ENCODE data around the gene USP11.

Gene USP11

DNA sequence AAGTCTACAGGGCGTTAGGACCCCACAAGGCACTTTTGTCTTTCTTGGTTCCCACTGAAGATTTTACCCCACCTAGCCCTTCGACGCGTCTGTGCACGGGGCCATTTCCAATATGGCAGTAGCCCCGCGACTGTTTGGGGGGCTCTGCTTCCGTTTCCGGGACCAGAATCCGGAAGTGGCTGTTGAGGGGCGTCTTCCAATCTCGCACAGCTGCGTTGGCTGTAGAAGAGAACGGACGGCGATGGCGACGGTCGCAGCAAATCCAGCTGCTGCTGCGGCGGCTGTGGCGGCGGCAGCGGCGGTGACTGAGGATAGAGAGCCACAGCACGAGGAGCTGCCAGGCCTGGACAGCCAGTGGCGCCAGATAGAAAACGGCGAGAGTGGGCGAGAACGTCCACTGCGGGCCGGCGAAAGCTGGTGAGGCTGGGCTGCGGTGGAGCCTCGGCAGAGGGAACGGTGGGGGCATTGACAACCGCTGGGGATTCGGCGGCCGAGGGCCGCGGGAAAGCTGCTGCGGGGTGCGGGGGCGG is at the start of gene USP11:
TSS of gene USP11 (plus strand) at position 207 of the 530 bp plus-strand sequence. CDS start at position 242, 35 bp downstream.
- DNase-seq (ENCODE audit: low read depth in 1 of 2, low spot score in 1 of 2) = peak in 1 of 2 donors; percentile 2

DNA sequence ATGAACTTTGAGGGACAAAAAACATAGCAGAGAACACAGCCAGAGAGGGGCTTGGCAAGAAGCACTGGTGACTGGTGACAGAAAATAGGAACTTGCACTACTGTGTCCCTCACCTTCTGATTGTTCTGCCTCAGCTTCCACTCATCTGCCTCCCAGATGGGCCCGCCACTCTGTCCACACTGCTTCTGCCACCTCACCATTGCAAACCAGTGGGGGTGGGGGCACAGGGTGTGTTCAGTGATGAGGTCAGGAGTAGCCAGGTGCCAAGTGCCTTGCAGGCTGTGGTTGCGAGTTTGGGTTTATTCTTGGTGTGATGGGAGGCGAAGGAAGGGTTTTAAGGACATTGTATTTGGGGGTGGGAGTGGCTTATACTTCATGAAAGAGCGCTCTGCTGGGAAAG is 48.3 kb upstream of the USP11 start:
- no peak for DNase-seq (ENCODE audit: low read depth in 1 of 2, low spot score in 1 of 2)

- no peak for DNase-seq (ENCODE audit: low read depth in 1 of 2, low spot score in 1 of 2)
These were observed 47.6 kb upstream of the USP11 start for GRCh38 chrX:47185241-47185640.

GRCh38 chrX:47186096-47186740 is 46.6 kb upstream of the USP11 start:
- no peak for DNase-seq (ENCODE audit: low read depth in 1 of 2, low spot score in 1 of 2)

DNA sequence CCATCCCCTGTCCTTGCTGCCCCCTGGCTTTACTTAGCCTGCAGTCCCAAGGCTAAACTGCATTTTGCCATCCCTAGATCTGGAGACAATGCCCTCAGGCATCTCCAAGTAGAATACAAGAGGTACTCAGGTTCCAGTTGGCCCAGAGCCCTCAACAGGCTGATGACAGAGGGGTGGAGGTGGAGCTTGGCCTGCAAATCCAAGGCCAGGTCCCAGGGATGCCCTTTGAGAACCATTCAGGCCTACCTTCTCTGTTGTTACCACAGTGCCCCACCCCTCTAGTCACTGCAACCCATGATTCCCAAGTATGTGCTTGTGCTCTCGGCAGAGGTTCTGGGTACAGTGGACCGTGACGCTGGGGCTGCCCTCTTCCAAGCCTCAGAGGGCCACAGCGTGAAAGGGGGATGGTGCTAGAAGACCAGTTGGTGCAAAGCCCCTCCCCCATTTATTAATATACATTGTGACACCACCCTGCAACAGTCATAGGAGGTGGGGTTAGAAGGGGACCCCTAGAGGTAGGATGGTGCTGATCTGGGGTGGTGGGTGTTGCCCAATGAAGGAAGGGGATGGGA is 45.6 kb upstream of the USP11 start:
- DNase-seq (ENCODE audit: low read depth in 1 of 2, low spot score in 1 of 2) = no peak

GRCh38 chrX:47189906-47190305 is 42.9 kb upstream of the USP11 start:
- no peak for DNase-seq (ENCODE audit: low read depth in 1 of 2, low spot score in 1 of 2)

- DNase-seq (ENCODE audit: low read depth in 1 of 2, low spot score in 1 of 2) = peak; percentile 47 to 64
These were observed 42.2 kb upstream of the USP11 start for GRCh38 chrX:47190445-47191269.

DNA sequence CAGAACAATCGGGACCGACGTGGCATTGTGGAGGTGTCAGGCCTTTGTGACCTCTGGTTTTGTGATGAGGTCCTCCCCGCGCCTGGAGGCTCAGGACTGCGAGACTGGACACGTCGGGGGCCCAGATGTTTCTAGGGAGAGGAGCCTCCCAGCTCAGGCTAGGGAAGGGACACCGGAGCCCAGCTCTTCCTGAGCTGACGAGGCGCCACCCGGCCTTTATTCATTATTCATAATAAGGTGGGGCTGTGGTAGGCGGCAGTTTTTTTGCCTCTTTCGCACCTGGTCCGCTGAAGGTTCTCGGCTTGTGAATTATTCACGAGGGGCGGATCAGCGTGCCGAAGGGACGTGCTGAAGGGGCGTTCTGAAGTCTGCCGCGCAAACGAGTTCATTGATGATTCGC is 41.5 kb upstream of the USP11 start:
- DNase-seq (ENCODE audit: low read depth in 1 of 2, low spot score in 1 of 2) = peak; percentile 2 to 27

DNA sequence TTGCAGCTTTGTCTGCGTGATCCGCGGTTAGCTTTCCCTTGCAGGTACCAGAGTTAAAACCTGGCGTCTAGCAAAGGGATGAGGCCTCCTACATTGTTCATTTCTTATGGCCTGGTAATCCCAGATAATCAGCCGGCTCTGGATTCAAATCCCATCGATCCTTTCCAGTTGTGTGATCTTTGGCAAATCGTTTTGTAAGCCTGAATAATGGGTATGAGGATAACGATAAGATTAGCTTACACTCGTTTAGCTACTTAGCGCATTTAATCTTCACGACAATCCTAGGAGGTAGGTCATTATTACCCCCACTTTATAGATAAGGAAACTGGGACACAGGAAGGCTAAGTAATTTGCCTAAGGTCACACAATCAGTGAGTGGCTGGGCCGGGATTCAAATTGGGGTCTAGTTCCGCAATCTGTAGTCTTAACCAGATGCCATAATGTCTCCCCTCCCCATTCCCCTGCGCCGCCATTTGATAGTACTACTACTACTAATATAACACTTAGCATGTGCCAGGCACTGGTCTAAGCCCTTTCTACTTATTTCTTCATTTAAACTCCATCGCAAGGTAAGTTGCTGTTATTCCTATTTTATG is 40.9 kb upstream of the USP11 start:
- no peak for DNase-seq (ENCODE audit: low read depth in 1 of 2, low spot score in 1 of 2)

GRCh38 chrX:47193475-47194193 is 39.2 kb upstream of the USP11 start, which contains the start of gene UBA1:
TSS of gene UBA1 (plus strand) at chrX:47193829. CDS start at chrX:47198803, 4,974 bp downstream.
- peak; percentile 74 to 79 for DNase-seq (ENCODE audit: low read depth in 1 of 2, low spot score in 1 of 2)

DNA sequence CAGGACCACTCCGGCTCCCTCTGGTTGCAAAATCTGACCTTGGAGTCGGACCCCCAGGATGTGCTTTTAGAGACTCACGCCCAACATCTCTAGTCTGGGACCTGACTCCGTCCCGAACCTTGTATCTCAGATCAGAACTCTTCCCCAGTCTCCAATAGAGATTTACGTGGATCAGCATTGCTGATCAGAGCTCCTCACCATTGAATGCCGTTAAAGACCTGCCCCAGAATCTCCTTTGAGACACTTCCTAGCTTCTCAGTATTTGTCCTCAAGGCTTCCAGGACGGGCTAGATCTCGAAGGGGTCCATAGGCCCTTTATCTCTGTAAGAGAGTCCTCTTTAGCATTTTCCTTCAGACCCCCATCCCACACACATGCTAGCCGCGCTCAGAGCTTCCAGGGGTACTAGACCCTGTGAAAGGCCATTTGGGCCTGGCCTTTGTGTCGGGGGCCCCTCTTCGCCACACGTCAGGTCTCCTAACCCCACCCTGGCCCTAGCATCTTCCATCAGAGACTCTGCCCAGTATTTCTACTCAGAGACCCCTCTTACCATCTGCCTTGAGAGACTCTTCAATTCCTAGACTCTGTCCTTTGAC is 38.5 kb upstream of the USP11 start:
- no peak for DNase-seq (ENCODE audit: low read depth in 1 of 2, low spot score in 1 of 2)

- no peak for DNase-seq (ENCODE audit: low read depth in 1 of 2, low spot score in 1 of 2)
These were observed 36.7 kb upstream of the USP11 start for GRCh38 chrX:47196098-47196497.

GRCh38 chrX:47197526-47197925 is 35.3 kb upstream of the USP11 start:
- no peak for DNase-seq (ENCODE audit: low read depth in 1 of 2, low spot score in 1 of 2)

- DNase-seq (ENCODE audit: low read depth in 1 of 2, low spot score in 1 of 2) = no peak
These were observed 34.7 kb upstream of the USP11 start for GRCh38 chrX:47198026-47198686.

DNA sequence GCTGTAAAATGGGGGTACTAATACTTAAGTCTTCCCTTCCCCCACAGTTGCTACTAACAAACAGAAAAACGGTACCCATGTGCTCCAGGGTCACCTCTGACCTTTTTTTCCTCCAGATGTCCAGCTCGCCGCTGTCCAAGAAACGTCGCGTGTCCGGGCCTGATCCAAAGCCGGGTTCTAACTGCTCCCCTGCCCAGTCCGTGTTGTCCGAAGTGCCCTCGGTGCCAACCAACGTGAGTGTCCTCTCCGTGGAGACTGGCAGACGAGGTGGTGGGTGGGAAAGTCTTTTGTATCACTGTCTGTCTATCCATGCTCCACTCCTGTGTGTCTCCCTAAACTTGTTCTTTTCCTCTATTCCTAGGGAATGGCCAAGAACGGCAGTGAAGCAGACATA is 34.1 kb upstream of the USP11 start:
- no peak for DNase-seq (ENCODE audit: low read depth in 1 of 2, low spot score in 1 of 2)

- DNase-seq (ENCODE audit: low read depth in 1 of 2, low spot score in 1 of 2) = no peak
These were observed 33.5 kb upstream of the USP11 start for GRCh38 chrX:47199286-47199685.

DNA sequence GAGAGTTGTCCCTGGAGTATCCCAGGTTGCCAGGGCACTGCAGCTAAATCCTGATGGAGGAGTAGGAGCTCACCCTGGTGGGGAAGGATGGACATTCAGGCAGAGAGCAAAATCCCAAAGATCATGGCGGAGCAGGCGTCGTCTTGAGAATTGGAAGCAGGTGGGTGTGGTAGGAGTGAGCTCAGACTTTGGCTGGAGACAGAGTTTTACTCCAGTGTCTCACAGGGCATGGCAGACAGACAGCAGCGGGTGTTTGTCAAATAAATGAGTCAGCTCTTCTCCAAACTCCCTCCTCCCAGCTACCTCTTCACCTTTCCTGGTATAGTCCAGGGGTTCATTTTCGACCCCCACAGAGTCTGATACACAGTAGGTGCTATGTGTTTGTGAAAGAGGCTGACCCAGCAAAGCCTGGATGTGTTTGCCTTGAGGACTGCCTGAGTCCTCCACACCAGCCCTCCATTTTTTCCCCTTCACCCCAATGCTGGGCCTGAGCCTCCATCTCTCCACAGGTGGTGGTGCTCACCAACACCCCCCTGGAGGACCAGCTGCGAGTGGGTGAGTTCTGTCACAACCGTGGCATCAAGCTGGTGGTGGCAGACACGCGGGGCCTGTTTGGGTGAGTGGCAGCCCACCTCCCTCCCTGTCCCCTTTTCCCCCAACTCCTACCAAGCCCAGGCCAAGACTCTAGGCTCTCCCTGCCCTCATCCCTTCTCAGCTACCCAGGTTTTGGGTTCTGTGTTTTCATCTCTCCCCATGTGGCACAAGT is 32.2 kb upstream of the USP11 start:
- no peak for DNase-seq (ENCODE audit: low read depth in 1 of 2, low spot score in 1 of 2)

- DNase-seq (ENCODE audit: low read depth in 1 of 2, low spot score in 1 of 2) = no peak
These were observed 31.4 kb upstream of the USP11 start for GRCh38 chrX:47201345-47201944.

- no peak for DNase-seq (ENCODE audit: low read depth in 1 of 2, low spot score in 1 of 2)
These were observed 30.5 kb upstream of the USP11 start for GRCh38 chrX:47202316-47202715.

All from stimulated activated CD4-positive, alpha-beta T cell treated with anti-CD3 and anti-CD28 coated beads, Interleukin-15, amount 100 ng/mL, for 1 hour (primary cell).